HG03139 (cell line): Measurements from ENCODE around the gene ZMYND19.
"Not testable (repeated sequence)": the region's sequence is repeated elsewhere in the genome, so short reads cannot be mapped to it uniquely, and the experiment has no call there.

ENCODE experiments used
- ATAC-seq: cut with Tn5 transposase; IDR thresholded peaks from one replicate; pipeline ENCODE4 v1.9.1; 2021; ENCODE audit not compliant: unreplicated experiment

The ZMYND19 gene

DNA sequence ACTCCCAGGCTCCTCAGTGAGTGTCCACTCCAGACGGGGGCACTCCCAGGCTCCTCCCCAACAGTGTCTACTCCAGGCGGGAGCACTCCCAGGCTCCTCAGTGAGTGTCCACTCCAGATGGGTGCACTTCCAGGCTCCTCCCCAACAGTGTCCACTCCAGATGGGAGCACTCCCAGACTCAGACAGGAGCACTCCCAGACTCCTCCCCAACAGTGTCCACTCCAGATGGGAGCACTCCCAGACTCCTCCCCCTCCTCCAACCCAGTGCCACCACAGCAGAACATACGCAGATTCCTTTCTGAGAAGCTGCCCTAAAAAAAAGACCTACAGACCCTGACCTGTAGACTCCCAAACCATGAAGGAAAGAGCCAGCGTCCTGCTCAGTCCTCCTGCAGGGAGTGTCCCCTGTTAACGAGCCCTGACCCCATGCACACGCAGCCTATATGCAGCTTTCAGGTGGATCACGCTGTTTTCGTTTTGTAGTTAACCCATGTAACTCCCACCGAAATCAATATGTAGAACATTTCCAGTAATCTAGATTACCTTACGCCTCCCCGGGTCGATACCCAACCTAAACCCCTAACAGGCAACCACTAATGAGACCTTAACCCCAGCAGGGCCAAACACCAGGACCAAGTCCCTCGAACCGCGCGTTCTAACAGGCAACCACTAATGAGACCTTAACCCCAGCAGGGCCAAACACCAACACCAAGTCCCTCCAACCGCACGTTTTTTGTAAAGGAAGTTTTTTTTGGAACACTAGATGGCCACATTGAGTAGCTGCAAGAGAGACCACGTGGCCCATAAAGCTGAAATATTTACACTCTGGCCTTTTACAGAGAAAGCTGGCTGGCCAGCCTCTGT, 55.8 kb downstream of the ZMYND19 start:
- ATAC-seq = no peak

DNA sequence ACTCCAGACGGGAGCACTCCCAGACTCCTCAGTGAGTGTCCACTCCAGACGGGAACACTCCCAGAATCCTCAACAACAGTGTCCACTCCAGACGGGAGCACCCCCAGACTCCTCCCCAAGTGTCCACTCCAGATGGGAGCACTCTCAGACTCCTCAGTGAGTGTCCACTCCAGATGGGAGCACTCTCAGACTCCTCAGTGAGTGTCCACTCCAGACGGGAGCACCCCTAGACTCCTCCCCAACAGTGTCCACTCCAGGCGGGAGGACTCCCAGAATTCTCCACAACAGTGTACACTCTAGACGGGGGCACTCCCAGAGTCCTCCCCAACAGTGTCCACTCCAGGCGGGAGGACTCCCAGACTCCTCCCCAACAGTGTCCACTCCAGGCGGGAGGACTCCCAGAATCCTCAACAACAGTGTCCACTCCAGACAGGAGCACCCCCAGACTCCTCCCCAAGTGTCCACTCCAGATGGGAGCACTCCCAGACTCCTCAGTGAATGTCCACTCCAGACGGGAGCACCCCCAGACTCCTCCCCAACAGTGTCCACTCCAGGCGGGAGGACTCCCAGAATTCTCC, 57.3 kb downstream of the ZMYND19 start:
- not testable (repeated sequence) for ATAC-seq
